T-helper 2 cell (primary cell): ENCODE data around the gene KLC1.
"Not testable (repeated sequence)": the region's sequence is repeated elsewhere in the genome, so short reads cannot be mapped to it uniquely, and the experiment has no call there.

Source experiments
- DNase-seq, 5 experiments: peaks; one replicate each; pipeline versions ENCODE4 v3.0.0 to v3.0.0-alpha.2; 2012 to 2022

Gene KLC1

DNA sequence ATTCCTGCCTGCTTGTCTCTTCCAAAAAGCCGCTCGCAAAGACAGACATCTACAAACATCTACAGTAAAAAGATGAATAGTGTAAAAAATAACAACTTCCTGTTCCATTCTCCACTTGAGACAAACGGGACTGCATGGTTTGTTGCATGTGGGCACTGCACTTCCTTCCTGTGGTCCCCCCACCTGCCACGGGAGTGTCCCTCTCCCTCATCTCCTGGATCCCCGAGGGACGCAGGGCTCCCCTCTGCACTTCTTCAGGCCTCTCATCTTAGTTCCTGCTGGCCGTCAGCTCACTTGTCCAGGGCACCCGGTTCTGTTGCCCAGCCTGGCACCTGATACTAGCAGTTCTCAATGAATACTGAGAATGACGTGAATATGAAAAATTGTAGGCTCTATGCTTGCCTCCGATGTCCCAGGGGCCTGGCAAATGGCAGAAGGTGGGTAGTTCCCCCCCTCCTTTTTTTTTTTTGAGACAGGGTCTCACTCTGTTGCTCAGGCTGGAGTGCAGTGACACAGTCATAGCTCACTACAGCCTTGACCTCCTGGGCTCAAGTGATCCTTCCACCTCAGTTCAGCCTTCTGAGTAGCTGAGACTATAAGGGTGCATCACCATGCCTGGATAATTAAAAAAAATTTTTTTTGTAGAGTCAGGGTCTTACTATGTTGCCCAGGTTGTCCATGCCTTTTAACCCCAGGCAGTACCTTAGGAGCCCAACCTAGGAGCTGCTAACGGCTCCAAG, 3.5 kb upstream of the KLC1 start:
- peak in 3 of 5 experiments; percentile 44 to 68 (median 47) for DNase-seq

DNA sequence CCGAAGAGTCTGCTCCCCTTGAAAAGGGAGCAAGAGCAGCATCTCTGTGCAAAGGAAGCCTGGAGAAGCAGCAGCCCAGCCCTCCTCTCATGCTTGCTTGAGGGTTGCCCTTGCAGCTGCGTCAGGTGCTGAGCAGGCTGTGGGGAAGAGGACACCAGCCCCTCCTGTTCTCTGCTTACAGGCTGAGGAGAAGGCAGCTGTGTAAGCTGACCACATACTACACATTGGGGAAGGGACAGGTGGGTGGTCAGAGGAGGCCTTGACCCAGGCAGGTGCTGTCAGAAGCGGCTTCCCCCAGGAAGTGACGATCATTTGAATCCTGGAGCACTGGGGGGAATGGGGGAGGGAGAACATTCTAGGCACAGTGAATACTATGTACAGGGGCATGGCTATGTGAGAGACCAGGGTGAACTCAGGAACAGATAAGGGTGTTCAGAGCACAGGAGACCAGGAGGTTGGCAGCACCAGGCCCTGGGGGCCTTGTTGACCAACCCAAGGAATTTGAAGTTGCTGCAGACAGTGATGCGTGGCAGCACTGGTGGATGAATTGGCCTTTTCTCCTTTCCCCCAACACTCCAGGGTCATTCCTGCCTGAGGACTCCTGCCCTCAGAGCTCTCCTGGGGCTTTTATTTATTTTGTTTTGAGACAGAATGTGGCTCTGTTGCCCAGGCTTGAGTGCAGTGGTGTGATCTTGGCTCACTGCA, 2.7 kb upstream of the KLC1 start:
- no peak for DNase-seq

DNA sequence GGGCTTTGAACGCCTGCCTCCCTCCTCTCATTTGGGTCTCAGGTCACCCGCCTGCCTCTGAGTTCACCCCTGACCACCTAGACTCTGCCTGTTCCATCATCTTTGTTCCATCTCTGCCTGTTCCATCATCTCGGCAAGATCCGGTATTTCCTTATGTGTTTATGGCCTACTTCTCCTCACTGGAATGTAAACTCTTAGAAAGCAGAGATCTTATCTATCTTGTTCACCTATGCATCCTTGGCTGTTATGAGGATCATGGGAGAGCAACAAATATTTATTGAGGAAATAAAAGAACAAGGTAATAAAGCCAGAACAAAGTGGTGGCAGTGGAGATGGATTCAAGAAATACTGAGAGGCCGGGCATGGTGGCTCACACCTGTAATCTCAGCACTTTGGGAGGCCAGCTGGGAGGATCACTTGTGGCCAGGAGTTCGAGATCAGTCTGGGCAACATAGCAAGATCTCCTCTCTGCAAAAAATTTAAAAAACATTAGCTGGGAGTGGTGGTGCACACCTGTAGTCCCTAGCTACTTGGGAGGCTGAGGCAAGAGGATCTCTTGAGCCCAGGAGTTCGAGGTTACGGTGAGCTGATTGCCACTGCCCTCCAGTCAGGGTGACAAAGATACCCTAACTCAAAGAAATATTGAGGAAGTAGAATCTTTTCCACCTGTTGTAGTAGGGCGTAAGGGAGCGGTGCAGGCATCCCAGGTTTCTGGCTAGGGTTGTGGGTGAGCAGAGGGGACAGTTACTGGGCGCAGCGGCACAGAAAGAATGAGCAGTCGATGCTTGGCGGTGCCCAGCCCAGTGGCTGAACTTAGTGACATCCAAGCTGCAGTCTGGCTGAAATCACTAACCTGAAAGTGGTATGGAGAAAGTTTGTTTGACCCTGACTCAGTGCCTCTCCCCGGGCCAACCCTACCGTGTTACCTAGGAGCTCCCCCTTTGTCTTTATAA, 1.7 kb upstream of the KLC1 start:
- no peak for DNase-seq

- DNase-seq: no peak
These were observed 759 bp upstream of the KLC1 start for GRCh38 chr14:103628221-103628683.

DNA sequence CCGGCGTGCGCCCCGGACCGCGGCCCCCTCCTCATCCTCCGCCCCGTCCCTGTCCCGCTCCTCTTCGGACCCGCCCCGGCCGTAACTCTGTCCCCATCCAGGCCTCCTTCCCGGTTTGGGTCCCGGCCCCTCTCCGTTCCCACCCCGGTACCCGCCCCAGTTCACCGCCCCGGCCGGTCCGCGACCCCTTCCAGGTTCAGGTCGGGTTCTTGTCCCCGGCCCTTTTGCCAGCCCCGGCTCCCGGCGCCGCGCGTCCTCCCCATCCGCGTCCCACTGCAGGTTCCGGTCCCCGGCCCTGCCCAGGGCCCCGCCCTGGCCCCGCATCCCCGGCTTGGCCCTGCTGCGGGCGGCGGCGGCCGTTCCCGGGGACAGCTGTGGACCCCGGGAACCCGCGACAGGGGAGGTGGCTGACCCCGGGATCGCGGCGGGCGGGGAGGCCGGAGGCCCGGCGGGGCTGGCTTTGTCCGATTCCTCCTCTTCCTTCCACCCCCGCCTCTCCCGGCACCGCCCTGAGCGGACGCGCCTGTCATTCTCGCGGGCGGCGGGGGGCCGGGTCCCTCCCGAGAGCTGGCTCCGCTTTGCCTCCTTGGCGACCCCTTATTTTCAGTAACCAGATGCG, 601 bp downstream of the KLC1 start:
- DNase-seq: peak in 4 of 5 experiments; percentile 13 to 68 (median 29)

DNA sequence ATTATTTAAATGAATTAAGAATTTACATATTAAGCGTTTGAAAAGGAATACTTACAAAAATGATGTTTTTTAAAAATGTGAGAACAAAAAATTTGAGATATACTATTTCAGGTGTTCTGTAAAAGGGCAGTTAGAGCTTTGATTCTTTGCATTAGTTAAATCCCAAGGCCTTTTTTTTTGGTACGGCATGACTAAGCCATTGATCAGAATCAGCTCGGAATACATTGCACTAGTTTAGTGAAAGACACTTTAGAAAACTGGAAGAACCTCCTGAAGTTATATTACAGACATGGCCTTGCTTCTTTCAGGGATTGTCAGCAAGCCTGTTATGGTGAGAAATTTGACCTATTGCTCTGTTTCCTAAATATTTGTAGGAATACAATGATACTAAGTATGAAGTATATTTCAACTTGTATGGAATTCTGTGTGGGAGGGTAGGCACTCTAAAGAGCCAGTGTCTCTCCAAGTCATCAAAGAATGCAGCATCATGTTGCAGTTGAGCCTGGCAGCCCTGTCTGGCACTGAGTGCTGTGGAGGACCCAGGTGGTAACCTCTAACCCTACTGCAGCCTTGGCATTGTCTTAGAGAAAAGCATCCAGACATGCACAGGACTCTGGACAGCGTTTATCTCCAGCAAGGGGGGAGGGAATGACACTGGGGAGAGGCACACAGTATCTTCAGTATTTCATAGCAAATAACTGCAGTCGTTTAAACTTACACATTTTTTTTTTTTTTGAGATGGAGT, 1.5 kb downstream of the KLC1 start:
- no peak for DNase-seq

GRCh38 chr14:103633391-103633790, 4.4 kb downstream of the KLC1 start:
- DNase-seq: no peak

DNA sequence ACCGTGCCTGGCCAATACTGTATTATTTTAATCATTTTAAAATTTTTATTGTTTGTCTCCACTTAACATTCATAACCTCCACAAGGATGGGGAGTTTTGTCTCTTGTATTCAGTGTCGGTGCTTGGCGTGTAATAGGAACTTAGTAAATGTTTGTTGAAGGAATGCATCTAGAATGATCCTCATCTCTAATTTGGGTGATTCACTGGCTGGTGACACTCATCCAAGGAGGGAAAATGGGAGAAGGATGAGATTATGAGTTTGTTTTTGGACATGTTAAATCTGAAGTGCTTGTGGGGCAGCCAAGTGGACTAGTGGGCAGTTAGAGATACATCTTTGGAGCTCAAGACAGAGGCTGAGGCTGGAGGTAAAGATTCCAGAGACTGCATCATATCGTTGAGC, 5.1 kb downstream of the KLC1 start:
- no peak for DNase-seq

DNA sequence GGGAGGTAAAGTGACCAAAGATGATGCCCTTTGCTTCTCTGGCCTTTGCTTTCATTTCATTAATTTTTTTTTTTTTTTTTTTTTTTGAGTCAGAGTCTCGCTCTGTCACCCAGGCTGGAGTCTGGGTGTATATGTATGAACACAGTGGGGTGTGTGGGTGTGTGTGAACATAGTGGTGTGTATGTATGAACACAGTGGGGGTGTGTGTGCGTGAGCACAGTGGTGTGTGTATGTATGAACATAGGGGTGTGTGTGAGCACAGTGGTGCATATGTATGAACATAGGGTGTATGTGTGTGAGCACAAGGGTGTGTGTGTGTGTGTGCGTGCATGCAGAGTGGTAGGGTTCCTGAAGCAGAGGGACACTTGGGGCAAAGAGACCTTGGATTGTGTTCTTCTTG, 9.6 kb downstream of the KLC1 start:
- no peak for DNase-seq

GRCh38 chr14:103641161-103641560, 12.2 kb downstream of the KLC1 start:
- no peak for DNase-seq

- no peak for DNase-seq
These were observed 17.2 kb downstream of the KLC1 start for GRCh38 chr14:103646189-103646588.

DNA sequence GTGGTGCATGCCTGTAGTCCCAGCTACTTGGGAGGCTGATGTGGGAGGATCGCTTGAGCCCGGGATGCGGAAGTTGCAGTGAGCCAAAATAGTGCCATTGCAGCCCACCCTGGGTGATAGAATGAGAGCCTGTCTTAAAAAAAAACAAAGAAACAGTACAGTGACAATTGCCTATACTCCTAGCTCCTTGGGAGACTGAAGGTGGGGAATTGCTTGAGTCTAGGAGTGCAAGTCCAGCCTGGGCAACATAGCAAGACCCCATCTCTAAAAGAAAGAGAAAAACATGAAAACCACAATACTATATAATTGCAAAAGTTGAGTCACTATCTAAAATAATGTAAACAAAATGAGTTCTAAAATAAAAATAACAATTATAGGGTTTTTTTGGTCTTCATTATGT, 20.0 kb downstream of the KLC1 start:
- no peak for DNase-seq

- no peak for DNase-seq
These were observed 21.2 kb downstream of the KLC1 start for GRCh38 chr14:103650213-103650612.

- no peak for DNase-seq
These were observed 22.6 kb downstream of the KLC1 start for GRCh38 chr14:103651585-103651984.

GRCh38 chr14:103652806-103653205, 23.8 kb downstream of the KLC1 start:
- DNase-seq: no peak

DNA sequence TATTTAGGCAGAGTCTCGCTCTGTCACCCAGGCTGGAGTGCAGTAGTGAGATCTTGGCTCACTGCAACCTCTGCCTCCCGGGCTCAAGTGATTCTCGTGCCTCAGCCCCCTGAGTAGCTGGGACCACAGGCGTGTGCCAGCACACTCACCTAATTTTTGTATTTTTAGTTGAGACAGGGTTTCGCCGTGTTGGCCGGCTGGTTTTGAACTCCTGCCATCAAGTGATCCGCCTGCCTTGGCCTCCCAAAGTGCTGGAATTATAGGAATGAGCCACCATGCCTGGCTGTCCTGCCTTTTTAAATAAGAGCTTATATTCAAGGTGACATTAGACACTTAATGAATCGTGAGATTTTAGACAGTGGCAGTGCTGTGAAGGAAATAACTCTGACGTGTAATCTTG, 24.3 kb downstream of the KLC1 start:
- not testable (repeated sequence) for DNase-seq

DNA sequence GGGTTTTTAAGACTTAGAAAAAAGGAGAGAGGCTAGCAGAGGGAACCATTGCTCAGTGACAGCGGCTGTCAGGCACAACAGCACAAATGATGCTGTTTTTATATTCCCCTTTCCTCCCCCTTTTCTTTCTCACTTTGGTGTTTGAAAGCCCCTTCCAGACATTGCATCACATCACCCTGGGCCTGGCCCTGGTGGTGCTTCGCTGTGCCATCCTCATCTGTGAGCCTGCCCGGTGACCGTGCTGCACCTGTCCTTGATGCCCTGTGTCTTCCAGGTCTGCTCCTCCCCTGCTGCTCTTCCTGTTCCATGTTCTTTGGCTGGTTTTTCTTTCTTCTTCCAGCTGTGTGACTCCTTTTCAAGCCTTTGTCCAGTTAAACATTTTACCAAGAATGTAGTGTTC, 24.8 kb downstream of the KLC1 start:
- no peak for DNase-seq

DNA sequence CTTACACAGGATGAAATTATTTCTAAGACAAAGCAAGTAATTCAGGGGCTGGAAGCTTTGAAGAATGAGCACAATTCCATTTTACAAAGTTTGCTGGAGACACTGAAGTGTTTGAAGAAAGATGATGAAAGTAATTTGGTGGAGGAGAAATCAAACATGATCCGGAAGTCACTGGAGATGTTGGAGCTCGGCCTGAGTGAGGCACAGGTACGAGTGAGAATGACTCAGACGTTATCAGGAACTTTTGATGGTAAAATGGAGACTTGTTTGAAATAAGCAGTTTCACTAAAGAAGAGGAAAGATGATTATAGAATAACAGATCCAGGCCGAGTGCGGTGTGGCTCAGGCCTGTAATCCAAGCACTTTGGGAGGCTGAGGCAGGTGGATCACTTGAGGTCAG, 25.6 kb downstream of the KLC1 start:
- DNase-seq: no peak

DNA sequence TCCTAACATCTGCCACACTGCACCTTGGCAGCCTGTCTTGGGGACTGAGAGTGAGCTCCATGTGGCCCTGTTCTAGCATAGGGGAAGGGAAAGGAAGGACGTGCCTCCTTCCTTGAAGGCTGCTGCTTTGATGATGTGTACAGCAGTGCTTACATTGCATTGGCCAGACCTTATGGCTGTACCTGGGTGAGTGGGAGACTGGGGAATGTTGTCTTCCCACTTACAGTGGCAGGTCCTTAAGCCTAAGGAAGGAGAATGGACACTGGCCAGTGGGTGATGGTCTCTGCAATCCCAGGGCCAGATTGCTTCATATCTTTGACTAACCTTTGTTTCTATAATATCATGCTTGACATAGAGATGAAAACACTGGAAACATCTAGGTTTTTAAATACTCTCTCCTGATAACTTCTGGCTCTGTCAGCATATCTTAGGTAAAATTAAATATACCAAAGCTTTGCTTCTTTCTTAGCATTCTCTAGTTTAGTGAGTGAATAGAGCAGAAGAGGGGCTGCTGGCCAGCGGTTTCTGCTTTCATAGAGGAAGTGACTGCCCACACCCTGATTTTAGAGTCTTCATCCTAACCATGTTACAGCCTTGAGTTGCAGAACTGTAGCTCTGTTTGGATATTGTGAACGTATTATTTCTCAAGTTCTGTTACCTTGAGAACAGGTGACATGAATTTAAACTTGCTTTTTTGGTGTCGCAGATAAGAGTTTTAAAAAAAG, 27.2 kb downstream of the KLC1 start:
- DNase-seq: no peak

- DNase-seq: no peak
These were observed 27.7 kb downstream of the KLC1 start for GRCh38 chr14:103656756-103657133.

DNA sequence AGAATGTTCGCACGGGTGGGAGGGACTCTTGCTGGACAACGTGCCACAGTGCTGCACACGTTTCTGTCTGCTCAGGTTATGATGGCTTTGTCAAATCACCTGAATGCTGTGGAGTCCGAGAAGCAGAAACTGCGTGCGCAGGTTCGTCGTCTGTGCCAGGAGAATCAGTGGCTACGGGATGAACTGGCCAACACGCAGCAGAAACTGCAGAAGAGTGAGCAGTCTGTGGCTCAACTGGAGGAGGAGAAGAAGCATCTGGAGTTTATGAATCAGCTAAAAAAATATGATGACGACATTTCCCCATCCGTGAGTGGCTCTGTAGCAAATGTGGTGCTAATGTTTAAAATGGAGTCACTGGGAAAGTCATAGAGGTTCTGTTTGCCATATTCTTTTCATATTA, 28.5 kb downstream of the KLC1 start:
- no peak for DNase-seq
